Measurements from ENCODE around the gene SLC19A2.

SLC19A2 gene

GRCh38 chr1:169487133-169487532 lies 1.4 kb upstream of the SLC19A2 start:
- no peak for DNase-seq (ENCODE audit: low spot score)
- H3K27ac ChIP-seq: peak overlapping the region; percentile 99 to 100
- TF ChIP-seq, protein P1, sequence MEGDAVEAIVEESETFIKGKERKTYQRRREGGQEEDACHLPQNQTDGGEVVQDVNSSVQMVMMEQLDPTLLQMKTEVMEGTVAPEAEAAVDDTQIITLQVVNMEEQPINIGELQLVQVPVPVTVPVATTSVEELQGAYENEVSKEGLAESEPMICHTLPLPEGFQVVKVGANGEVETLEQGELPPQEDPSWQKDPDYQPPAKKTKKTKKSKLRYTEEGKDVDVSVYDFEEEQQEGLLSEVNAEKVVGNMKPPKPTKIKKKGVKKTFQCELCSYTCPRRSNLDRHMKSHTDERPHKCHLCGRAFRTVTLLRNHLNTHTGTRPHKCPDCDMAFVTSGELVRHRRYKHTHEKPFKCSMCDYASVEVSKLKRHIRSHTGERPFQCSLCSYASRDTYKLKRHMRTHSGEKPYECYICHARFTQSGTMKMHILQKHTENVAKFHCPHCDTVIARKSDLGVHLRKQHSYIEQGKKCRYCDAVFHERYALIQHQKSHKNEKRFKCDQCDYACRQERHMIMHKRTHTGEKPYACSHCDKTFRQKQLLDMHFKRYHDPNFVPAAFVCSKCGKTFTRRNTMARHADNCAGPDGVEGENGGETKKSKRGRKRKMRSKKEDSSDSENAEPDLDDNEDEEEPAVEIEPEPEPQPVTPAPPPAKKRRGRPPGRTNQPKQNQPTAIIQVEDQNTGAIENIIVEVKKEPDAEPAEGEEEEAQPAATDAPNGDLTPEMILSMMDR (IDR thresholded peaks at IDR 0.05): no peak
- H3K4me3 ChIP-seq: peak overlapping the region; percentile 95

DNA sequence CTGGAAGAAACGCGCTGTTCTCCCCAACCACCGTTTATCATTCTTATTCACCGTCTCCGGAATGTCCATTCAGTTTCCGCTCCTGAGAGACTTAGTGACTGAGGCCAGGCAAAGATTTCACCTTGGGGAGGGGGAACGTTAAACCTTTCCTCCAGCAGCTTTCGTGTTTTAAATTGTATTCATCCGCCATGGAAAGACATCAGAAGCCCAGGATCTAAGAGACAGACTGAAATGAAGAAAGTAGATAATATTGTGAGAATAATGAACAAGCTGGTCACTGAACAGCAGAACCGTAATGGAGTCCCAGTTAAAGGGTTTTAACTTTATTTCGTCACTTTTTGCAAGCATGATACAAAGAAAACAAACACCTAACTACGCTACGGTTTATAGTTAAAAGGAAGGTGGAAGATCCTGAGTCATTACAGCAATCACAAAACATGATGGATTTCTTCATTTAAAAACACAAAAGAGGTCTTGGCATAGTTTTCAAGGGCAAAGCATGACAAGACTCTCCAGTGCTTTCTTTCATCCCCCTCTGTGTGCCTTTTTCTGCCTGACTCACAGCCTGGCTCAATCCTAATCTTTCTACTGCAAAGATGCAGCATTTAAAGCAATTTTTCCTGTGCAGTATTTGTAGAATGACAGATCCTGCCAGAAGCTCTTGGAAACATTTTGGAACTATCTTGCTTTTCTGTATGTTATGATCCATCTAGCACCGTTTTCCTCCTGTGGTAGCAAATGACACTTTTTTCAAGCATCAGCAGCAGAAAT lies 722 bp upstream of the SLC19A2 start:
- DNase-seq (ENCODE audit: low spot score): no peak
- peak overlapping the region; percentile 95 for H3K4me3 ChIP-seq
- TF ChIP-seq, protein P1 (IDR thresholded peaks at IDR 0.05): no peak
- peak overlapping the region; percentile 99 to 100 for H3K27ac ChIP-seq

DNA sequence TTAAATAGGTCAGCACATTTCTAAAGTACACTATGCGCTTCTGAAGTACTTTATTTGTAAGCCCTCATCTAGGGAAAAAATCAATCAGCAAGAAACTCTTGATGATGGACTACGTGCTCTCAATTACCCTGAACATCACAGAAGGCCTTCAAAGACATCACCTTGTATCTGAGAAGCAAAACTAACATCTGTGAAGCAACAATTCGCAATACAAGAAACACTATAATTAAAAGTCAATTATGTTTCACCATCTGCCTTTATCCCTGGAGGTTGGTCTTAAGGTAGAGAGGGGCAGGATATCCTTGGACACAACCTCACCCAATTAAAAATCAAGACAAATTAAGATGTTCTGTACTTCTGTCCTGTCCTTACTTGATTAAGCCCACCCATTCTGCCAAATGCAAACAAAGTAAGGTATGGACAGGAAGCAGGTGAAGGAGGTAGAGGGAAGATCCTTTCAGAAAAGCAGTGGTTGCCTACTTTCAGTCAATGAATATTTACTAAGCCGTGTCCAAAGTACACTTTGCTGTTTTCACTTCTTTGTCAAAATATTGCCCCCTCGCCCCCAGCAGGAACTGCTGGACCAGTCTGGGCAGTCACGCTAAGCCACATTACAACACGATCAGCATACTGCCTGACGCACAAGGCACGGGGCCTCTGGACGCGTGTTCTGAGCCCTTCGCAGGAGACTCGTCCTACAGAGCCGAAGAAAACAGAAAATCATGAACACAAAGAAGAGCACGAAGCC lies 887 bp downstream of the SLC19A2 start:
- H3K27ac ChIP-seq: peak overlapping the region; percentile 99 to 100
- H3K4me3 ChIP-seq: peak overlapping the region; percentile 95
- TF ChIP-seq, protein P1 (IDR thresholded peaks at IDR 0.05): no peak
- peak; percentile 81 for DNase-seq (ENCODE audit: low spot score)

DNA sequence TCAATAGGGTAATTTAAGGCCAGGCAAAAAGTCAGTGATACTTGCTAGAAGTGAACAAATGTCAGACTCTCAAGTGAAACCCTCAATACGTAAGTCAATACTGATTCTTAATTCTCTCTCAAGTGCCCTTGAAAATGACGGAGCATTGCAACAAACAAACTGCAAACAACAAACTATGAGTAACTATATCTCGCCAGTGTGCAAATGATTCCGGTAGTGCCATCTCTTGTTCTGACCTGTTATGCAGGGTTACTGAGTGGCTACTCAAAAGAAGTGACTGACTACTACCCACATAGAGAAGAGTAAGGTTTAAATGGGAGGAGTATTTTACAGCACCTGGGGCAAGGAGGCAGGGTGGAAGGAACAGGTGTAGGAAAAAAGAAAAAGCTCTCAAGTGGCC lies 1.6 kb downstream of the SLC19A2 start:
- TF ChIP-seq, protein P1 (IDR thresholded peaks at IDR 0.05): no peak
- Histone ChIP-seq H3K27ac (peak overlapping the region; percentile 44 to 100), H3K4me3 (peak overlapping the region; percentile 95)
- DNase-seq (ENCODE audit: low spot score): no peak

GRCh38 chr1:169483500-169483966 lies 2.2 kb downstream of the SLC19A2 start:
- TF ChIP-seq, protein P1 (IDR thresholded peaks at IDR 0.05): no peak
- DNase-seq (ENCODE audit: low spot score): no peak
- Histone ChIP-seq H3K4me3 (peak overlapping the region; percentile 95), H3K27ac (peak overlapping the region in 1 of 2 donors; percentile 44)

DNA sequence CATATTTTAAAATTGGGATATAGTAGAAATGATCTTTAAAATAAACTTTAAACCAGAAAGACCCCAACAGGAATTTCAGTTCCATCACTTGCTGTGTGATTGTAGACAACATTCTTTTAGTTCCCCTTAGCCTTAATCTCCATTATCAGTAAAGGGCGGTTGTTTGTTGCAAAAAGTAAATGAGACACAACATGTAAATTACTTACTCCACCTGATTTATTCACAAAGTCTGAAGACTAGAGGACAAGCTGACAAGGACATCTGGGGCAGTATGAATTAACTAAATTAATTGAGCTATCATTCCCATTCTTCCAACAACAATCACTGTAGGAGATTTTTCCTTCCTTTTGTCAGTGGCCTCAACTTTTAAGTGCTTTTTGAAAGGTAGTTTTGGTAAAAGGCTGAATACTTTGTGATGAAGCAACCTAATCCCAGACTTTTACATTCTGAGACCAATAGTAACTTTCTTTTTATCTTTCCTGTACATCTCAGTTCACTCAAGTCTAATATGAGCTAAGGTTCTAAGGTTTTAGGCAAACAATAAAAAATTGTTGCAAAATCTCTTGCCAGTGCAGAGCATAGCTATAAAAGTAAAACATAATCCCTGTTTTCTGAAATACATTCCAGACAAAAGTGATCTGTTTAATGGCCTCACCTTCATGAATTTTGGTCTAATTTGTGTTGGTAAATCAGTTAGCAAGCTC lies 6.2 kb downstream of the SLC19A2 start:
- no peak overlapping the region for H3K27ac ChIP-seq
- H3K4me3 ChIP-seq: no peak overlapping the region
- no peak for DNase-seq (ENCODE audit: low spot score)
- TF ChIP-seq, protein P1 (IDR thresholded peaks at IDR 0.05): no peak

Data from coronary artery (tissue), 2 donors.